GM19023 (cell line): ENCODE results near the gene AUTS2.

ENCODE experiments used
- ATAC-seq: cut with Tn5 transposase; IDR thresholded peaks from one replicate; pipeline ENCODE4 v1.9.1; 2021; ENCODE audit warnings: mild to moderate bottlenecking, moderate library complexity; ENCODE audit not compliant: unreplicated experiment

AUTS2 gene

GRCh38 chr7:70092314-70093204, 494.3 kb downstream of the AUTS2 start:
- ATAC-seq, result no peak

- ATAC-seq, result no peak
Measured at GRCh38 chr7:70093205-70093904, 495.1 kb downstream of the AUTS2 start.

GRCh38 chr7:70094831-70095230, 496.6 kb downstream of the AUTS2 start:
- no peak for ATAC-seq

- ATAC-seq, result no peak
Measured at GRCh38 chr7:70097645-70098044, 499.4 kb downstream of the AUTS2 start.

- no peak for ATAC-seq
Measured at GRCh38 chr7:70098133-70098561, 499.9 kb downstream of the AUTS2 start.

GRCh38 chr7:70098905-70099672, 500.8 kb downstream of the AUTS2 start:
- no peak for ATAC-seq

GRCh38 chr7:70104243-70104642, 506.0 kb downstream of the AUTS2 start:
- no peak for ATAC-seq

GRCh38 chr7:70113078-70113477, 514.8 kb downstream of the AUTS2 start:
- no peak for ATAC-seq

- no peak for ATAC-seq
Measured at GRCh38 chr7:70113536-70113935, 515.3 kb downstream of the AUTS2 start.

GRCh38 chr7:70114806-70115205, 516.5 kb downstream of the AUTS2 start:
- no peak for ATAC-seq

GRCh38 chr7:70116244-70116643, 518.0 kb downstream of the AUTS2 start:
- no peak for ATAC-seq

GRCh38 chr7:70116867-70117266, 518.6 kb downstream of the AUTS2 start:
- ATAC-seq, result no peak

GRCh38 chr7:70120851-70121250, 522.6 kb downstream of the AUTS2 start:
- no peak for ATAC-seq

GRCh38 chr7:70131817-70132216, 533.5 kb downstream of the AUTS2 start:
- no peak for ATAC-seq

- ATAC-seq, result no peak
Measured at GRCh38 chr7:70132226-70132851, 534.1 kb downstream of the AUTS2 start.

GRCh38 chr7:70132852-70133690, 534.8 kb downstream of the AUTS2 start:
- no peak for ATAC-seq

- no peak for ATAC-seq
Measured at GRCh38 chr7:70134029-70134770, 535.9 kb downstream of the AUTS2 start.

- ATAC-seq, result no peak
Measured at GRCh38 chr7:70135656-70136055, 537.4 kb downstream of the AUTS2 start.

- ATAC-seq, result no peak
Measured at GRCh38 chr7:70137126-70137525, 538.9 kb downstream of the AUTS2 start.
